HepG2 (cell line): Measurements from ENCODE around the gene DYNC1LI2. TPM values are rescaled to one million over a fixed set of nuclear protein-coding genes. Genes with fewer than 3 reads are reported as not detected.

Experiments used
- HNRNPK ChIP-seq: fragments of 200-400 bp; formaldehyde crosslinking; IDR thresholded peaks from 2 replicates; pipeline ENCODE4 v1.6.1; 2018; ENCODE audit warnings: low read length, low read depth, moderate library complexity, mild to moderate bottlenecking; ENCODE audit not compliant: poor library complexity, severe bottlenecking
- KAT7 ChIP-seq: IDR thresholded peaks from 2 replicates; pipeline ENCODE4 v1.6.1; 2018; ENCODE audit warnings: borderline replicate concordance, missing compliant biosample characterization
- KDM2A ChIP-seq: sonication (generic); formaldehyde crosslinking; IDR thresholded peaks from 2 replicates; pipeline ENCODE4 v1.4.0; 2020; ENCODE audit warnings: low read depth, missing genetic modification reagents, borderline replicate concordance
- MAFK ChIP-seq, 2 experiments: IDR thresholded peaks in 1 of 2; conservative IDR thresholded peaks in 1 of 2; 2 replicates each; pipeline ENCODE4 v1.6.1; 2011; ENCODE audit warnings: improper control_type of control experiment in 2 of 2, low read length in 2 of 2
- NCOA1 ChIP-seq: sonication (generic); formaldehyde crosslinking; IDR thresholded peaks from 2 replicates; pipeline ENCODE4 v1.9.0; 2021; ENCODE audit warnings: missing genetic modification reagents
- NFKB2 ChIP-seq: sonication (generic); formaldehyde crosslinking; IDR thresholded peaks from 2 replicates; pipeline ENCODE4 v1.4.0; 2020; ENCODE audit warnings: missing genetic modification reagents, borderline replicate concordance
- NFYC ChIP-seq: IDR thresholded peaks from 2 replicates; pipeline ENCODE4 v1.6.1; 2016; ENCODE audit warnings: missing genetic modification reagents, missing compliant biosample characterization
- REPIN1 ChIP-seq: sonication (generic); formaldehyde crosslinking; IDR thresholded peaks from 2 replicates; pipeline ENCODE4 v1.8.0; 2022; ENCODE audit warnings: missing genetic modification reagents, low read depth, mild to moderate bottlenecking, borderline replicate concordance
- SAP130 ChIP-seq: IDR thresholded peaks from 2 replicates; pipeline ENCODE4 v1.6.1; 2016; ENCODE audit warnings: low read depth
- SP4 ChIP-seq: sonication (generic); formaldehyde crosslinking; IDR thresholded peaks from 2 replicates; pipeline ENCODE4 v1.8.1; 2023; ENCODE audit warnings: mild to moderate bottlenecking, missing genetic modification reagents
- SRY ChIP-seq: sonication (generic); formaldehyde crosslinking; IDR thresholded peaks from 2 replicates; pipeline ENCODE4 v1.8.0; 2022; ENCODE audit warnings: mild to moderate bottlenecking, missing genetic modification reagents
- U2AF1 ChIP-seq: fragments of 200-400 bp; formaldehyde crosslinking; optimal IDR thresholded peaks from 2 replicates; pipeline ENCODE3; 2017; ENCODE audit warnings: mild to moderate bottlenecking, low read depth, low read length
- ZFX ChIP-seq: sonication (generic); formaldehyde crosslinking; IDR thresholded peaks from 2 replicates; pipeline ENCODE4 v1.4.0; 2020; ENCODE audit warnings: mild to moderate bottlenecking, low read depth, missing genetic modification reagents, moderate library complexity
- ZNF232 ChIP-seq: sonication (generic); formaldehyde crosslinking; IDR thresholded peaks from 2 replicates; pipeline ENCODE4 v1.4.0; 2020; ENCODE audit warnings: missing genetic modification reagents, borderline replicate concordance
- ZNF263 ChIP-seq: sonication (generic); formaldehyde crosslinking; IDR thresholded peaks from 2 replicates; pipeline ENCODE4 v1.4.0; 2020; ENCODE audit warnings: missing genetic modification reagents
- ZNF337 ChIP-seq: sonication (generic); formaldehyde crosslinking; IDR thresholded peaks from 2 replicates; pipeline ENCODE4 v1.5.1; 2020; ENCODE audit warnings: missing genetic modification reagents, low read depth, mild to moderate bottlenecking, borderline replicate concordance
- ZNF441 ChIP-seq: sonication (generic); formaldehyde crosslinking; IDR thresholded peaks from 2 replicates; pipeline ENCODE4 v1.7.0; 2021; ENCODE audit warnings: missing genetic modification reagents, borderline replicate concordance
- ZNF496 ChIP-seq: sonication (generic); formaldehyde crosslinking; IDR thresholded peaks from 2 replicates; pipeline ENCODE4 v1.8.1; 2023; ENCODE audit warnings: mild to moderate bottlenecking, moderate library complexity, missing genetic modification reagents; ENCODE audit not compliant: insufficient replicate concordance
- ZNF891 ChIP-seq: sonication (generic); formaldehyde crosslinking; IDR thresholded peaks from 2 replicates; pipeline ENCODE4 v1.5.0; 2020; ENCODE audit warnings: mild to moderate bottlenecking, missing genetic modification reagents
- polyA plus RNA-seq, 8 experiments: library from polyadenylated mRNA; depleted of rRNA in 3 of 8; stranded (reverse) in 7 of 8; unstranded in 1 of 8; fragments of >200 nt; fragmentation: Illumina TruSeq in 4 of 8; extraction: Trizol in 4 of 8; gene quantifications; 2 replicates each; pipeline versions ENCODE4 v1.2.1 to v1.2.3, GENCODE V29; 2011 to 2016; ENCODE audit warnings: low read depth in 4 of 8, missing spikeins in 1 of 8, mixed read lengths in 1 of 8; ENCODE audit not compliant: insufficient read depth in 1 of 8
- total RNA-seq, 5 experiments: library from RNA; depleted of rRNA; stranded (reverse); fragments of >200 nt; fragmentation: Illumina TruSeq; extraction: Trizol; gene quantifications; 2 replicates each; pipeline ENCODE4 v1.2.3, GENCODE V29; 2016; ENCODE audit warnings: low read depth in 1 of 5
- TF ChIP-seq, protein P1 (sequence below): sonication (generic); formaldehyde crosslinking; IDR thresholded peaks from 2 replicates; pipeline ENCODE4 v1.8.1; 2023; ENCODE audit warnings: mild to moderate bottlenecking, moderate library complexity, missing genetic modification reagents
- TF ChIP-seq, protein P2 (sequence below): IDR thresholded peaks from 2 replicates; pipeline ENCODE4 v1.6.1; 2018; ENCODE audit warnings: missing genetic modification reagents, mild to moderate bottlenecking, missing compliant biosample characterization
- TF ChIP-seq, protein P3 (sequence below): IDR thresholded peaks from 2 replicates; pipeline ENCODE4 v1.6.1; 2012; ENCODE audit warnings: inconsistent platforms
- TF ChIP-seq, protein P4 (sequence below): sonication (generic); formaldehyde crosslinking; IDR thresholded peaks from 2 replicates; pipeline ENCODE4 v1.8.0; 2022; ENCODE audit warnings: missing genetic modification reagents, mild to moderate bottlenecking, borderline replicate concordance
- TF ChIP-seq, protein P5 (sequence below): sonication (generic); formaldehyde crosslinking; IDR thresholded peaks from 2 replicates; pipeline ENCODE4 v1.8.1; 2023; ENCODE audit warnings: mild to moderate bottlenecking, missing genetic modification reagents, borderline replicate concordance
- TF ChIP-seq, protein P6 (sequence below): IDR thresholded peaks from 2 replicates; pipeline ENCODE4 v1.6.1; 2016; ENCODE audit warnings: missing compliant biosample characterization, missing genetic modification reagents, borderline replicate concordance

The DYNC1LI2 gene
- total and polyA plus RNA-seq, 2 of the 13 experiments (the other 11 are each of a cell fraction or from before 2014, with no cell fraction given) = 65.5 to 135 TPM

DNA sequence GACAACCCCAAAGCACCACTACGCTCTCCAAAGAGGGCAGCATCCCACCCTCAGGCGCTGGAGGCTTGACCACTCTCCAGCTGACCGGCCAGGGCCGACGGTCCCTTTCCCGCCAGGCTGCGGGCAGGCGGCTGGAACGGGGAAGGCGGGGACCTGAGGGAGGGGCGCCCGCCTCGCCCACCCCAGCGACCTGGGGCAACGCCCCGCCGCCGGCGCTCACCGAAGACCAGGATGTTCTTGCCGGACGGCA, 431 bp downstream of the DYNC1LI2 start (continued):
- TF ChIP-seq, protein P1, sequence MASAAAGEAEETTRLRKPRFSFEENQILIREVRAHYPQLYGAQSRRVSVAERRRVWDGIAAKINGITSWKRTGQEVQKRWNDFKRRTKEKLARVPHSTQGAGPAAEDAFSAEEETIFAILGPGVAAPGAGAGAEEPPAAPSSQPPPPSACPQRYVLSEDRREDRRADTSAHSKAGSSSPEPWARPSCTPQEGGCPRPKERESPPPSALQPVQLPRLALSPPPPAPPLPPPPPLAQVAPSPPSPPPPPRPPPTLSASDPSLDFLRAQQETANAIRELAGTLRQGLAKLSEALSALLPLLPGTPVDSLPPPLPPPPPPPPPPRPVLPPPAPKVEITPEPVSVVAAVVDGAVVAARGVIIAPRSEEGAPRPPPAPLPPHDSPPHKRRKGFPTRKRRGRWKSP (CRISPR knock-in tag) = no peak
- 0 out of 2 replicates have a peak, but pooled peaks have one; percentile 30 for TF ChIP-seq ZNF891 (CRISPR knock-in tag)
- no peak for TF ChIP-seq ZNF496 (CRISPR knock-in tag)
- TF ChIP-seq SAP130 = peak; percentile 56
- TF ChIP-seq ZNF232 (CRISPR knock-in tag) = no peak
- TF ChIP-seq, protein P2, sequence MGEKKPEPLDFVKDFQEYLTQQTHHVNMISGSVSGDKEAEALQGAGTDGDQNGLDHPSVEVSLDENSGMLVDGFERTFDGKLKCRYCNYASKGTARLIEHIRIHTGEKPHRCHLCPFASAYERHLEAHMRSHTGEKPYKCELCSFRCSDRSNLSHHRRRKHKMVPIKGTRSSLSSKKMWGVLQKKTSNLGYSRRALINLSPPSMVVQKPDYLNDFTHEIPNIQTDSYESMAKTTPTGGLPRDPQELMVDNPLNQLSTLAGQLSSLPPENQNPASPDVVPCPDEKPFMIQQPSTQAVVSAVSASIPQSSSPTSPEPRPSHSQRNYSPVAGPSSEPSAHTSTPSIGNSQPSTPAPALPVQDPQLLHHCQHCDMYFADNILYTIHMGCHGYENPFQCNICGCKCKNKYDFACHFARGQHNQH = no peak
- TF ChIP-seq, protein P3, sequence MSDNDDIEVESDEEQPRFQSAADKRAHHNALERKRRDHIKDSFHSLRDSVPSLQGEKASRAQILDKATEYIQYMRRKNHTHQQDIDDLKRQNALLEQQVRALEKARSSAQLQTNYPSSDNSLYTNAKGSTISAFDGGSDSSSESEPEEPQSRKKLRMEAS = 0 out of 2 replicates have a peak, but pooled peaks have one; percentile 14
- no peak for TF ChIP-seq U2AF1
- TF ChIP-seq HNRNPK = no peak
- peak; percentile 30; the same call in 1 of the 2 replicates for TF ChIP-seq NFKB2 (CRISPR knock-in tag)
- no peak for TF ChIP-seq KAT7 (CRISPR knock-in tag)
- no peak for TF ChIP-seq NCOA1 (CRISPR knock-in tag)
- TF ChIP-seq NFYC (CRISPR knock-in tag) = no peak
- no peak for TF ChIP-seq ZFX (CRISPR knock-in tag)
- no peak for TF ChIP-seq ZNF441 (CRISPR knock-in tag)
- TF ChIP-seq REPIN1 (CRISPR knock-in tag) = no peak; the same call in 1 of the 2 replicates
- no peak for TF ChIP-seq ZNF263
- TF ChIP-seq, protein P4, sequence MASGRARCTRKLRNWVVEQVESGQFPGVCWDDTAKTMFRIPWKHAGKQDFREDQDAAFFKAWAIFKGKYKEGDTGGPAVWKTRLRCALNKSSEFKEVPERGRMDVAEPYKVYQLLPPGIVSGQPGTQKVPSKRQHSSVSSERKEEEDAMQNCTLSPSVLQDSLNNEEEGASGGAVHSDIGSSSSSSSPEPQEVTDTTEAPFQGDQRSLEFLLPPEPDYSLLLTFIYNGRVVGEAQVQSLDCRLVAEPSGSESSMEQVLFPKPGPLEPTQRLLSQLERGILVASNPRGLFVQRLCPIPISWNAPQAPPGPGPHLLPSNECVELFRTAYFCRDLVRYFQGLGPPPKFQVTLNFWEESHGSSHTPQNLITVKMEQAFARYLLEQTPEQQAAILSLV = 0 out of 2 replicates have a peak, but pooled peaks have one; percentile 21
- TF ChIP-seq ZNF337 (CRISPR knock-in tag) = no peak
- TF ChIP-seq SRY (CRISPR knock-in tag) = no peak
- TF ChIP-seq KDM2A = 0 out of 2 replicates have a peak, but pooled peaks have one; percentile 17
- TF ChIP-seq SP4 (CRISPR knock-in tag) = 0 out of 2 replicates have a peak, but pooled peaks have one; percentile 20
- TF ChIP-seq, protein P5, sequence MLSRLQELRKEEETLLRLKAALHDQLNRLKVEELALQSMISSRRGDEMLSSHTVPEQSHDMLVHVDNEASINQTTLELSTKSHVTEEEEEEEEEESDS = no peak
- TF ChIP-seq, protein P6, sequence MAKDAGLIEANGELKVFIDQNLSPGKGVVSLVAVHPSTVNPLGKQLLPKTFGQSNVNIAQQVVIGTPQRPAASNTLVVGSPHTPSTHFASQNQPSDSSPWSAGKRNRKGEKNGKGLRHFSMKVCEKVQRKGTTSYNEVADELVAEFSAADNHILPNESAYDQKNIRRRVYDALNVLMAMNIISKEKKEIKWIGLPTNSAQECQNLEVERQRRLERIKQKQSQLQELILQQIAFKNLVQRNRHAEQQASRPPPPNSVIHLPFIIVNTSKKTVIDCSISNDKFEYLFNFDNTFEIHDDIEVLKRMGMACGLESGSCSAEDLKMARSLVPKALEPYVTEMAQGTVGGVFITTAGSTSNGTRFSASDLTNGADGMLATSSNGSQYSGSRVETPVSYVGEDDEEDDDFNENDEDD (CRISPR knock-in tag) = peak; percentile 74; the same call in 1 of the 2 replicates
- no peak for TF ChIP-seq MAFK (conservative IDR thresholded peaks at IDR 0.05 in 1 of 2, IDR thresholded peaks at IDR 0.05 in 1 of 2; ENCODE audit: low read length in 2 of 2)
